ENCODE results near the gene EGFLAM.

DNA sequence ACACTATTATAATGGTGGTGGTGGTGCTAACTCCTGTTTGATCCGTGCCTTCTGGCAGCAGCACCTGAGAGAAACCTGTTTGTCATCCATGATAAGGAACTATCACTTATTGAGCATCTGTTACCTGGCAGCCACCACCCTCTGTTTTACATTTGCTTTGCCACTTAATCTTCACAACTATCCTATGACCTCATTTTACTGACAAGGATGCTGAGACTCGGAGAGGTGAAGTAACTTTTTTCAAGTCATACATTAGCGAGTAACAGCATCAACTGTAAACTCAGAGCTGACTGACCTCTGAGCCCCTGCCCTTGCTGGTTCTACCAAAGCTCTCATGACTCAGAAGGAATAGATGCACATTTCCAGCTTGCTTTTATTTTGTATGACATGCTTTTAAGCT is 81.1 kb downstream of the EGFLAM start:
- TF ChIP-seq, protein P1, sequence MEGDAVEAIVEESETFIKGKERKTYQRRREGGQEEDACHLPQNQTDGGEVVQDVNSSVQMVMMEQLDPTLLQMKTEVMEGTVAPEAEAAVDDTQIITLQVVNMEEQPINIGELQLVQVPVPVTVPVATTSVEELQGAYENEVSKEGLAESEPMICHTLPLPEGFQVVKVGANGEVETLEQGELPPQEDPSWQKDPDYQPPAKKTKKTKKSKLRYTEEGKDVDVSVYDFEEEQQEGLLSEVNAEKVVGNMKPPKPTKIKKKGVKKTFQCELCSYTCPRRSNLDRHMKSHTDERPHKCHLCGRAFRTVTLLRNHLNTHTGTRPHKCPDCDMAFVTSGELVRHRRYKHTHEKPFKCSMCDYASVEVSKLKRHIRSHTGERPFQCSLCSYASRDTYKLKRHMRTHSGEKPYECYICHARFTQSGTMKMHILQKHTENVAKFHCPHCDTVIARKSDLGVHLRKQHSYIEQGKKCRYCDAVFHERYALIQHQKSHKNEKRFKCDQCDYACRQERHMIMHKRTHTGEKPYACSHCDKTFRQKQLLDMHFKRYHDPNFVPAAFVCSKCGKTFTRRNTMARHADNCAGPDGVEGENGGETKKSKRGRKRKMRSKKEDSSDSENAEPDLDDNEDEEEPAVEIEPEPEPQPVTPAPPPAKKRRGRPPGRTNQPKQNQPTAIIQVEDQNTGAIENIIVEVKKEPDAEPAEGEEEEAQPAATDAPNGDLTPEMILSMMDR (IDR thresholded peaks at IDR 0.05; ENCODE audit: insufficient read depth, low read length, poor library complexity, severe bottlenecking): no peak
- no peak for TF ChIP-seq EZH2phosphoT487 (conservative IDR thresholded peaks at IDR 0.05; ENCODE audit: low read length)
